Neural progenitor cell (in vitro differentiated cells): ENCODE data around the gene LXN. TPM values are rescaled to one million over a fixed set of nuclear protein-coding genes. Genes with fewer than 3 reads are reported as not detected.

Experiments used
- DNase-seq: peaks from one replicate; pipeline ENCODE4 v3.0.0-alpha.2; 2016; ENCODE audit warnings: low spot score
- H2AFZ ChIP-seq: fragments of 200-600 bp; sonication (generic); replicated peaks from 2 replicates; pipeline ENCODE4 v1.6.1; 2016; ENCODE audit warnings: antibody characterized with exemption
- H3F3A ChIP-seq: fragments of 200-600 bp; sonication (generic); 2 replicates; pipeline ENCODE4 v1.6.1; 2016; ENCODE audit warnings: antibody characterized with exemption, low read depth
- H3K27ac ChIP-seq: fragments of 200-600 bp; sonication (generic); 2 replicates; pipeline ENCODE4 v1.5.1; 2016; ENCODE audit warnings: mild to moderate bottlenecking
- H3K27me3 ChIP-seq: fragments of 200-600 bp; sonication (generic); 2 replicates; pipeline ENCODE4 v1.6.1; 2016; ENCODE audit warnings: mild to moderate bottlenecking, moderate library complexity
- H3K36me3 ChIP-seq: fragments of 200-600 bp; sonication (generic); 2 replicates; pipeline ENCODE4 v1.5.1; 2016
- H3K4me1 ChIP-seq: fragments of 200-600 bp; sonication (generic); 2 replicates; pipeline ENCODE4 v1.6.1; 2016; ENCODE audit warnings: mixed run types
- H3K4me2 ChIP-seq: fragments of 200-600 bp; sonication (generic); 2 replicates; pipeline ENCODE4 v1.6.1; 2016
- H3K4me3 ChIP-seq: fragments of 200-600 bp; sonication (generic); 2 replicates; pipeline ENCODE4 v1.5.1; 2016
- H3K79me2 ChIP-seq: fragments of 200-600 bp; sonication (generic); 2 replicates; pipeline ENCODE4 v1.6.1; 2016; ENCODE audit warnings: low read depth
- H3K9ac ChIP-seq: fragments of 200-600 bp; sonication (generic); 2 replicates; pipeline ENCODE4 v1.6.1; 2016
- H3K9me3 ChIP-seq: fragments of 200-600 bp; sonication (generic); 2 replicates; pipeline ENCODE4 v1.5.1; 2016; ENCODE audit warnings: low read depth
- H4K20me1 ChIP-seq: fragments of 200-600 bp; sonication (generic); 2 replicates; pipeline ENCODE4 v1.6.1; 2016; ENCODE audit warnings: low read depth
- H3K27ac Mint-ChIP-seq: 3 replicates; pipeline ENCODE4 v1.8.0; 2021; ENCODE audit warnings: mixed read lengths
- H3K27me3 Mint-ChIP-seq: 2 replicates; pipeline ENCODE4 v1.8.0; 2022; ENCODE audit warnings: low read depth, mild to moderate bottlenecking, inconsistent platforms, moderate library complexity, mixed read lengths; ENCODE audit not compliant: insufficient read depth
- H3K36me3 Mint-ChIP-seq: 3 replicates; pipeline ENCODE4 v1.8.0; 2021; ENCODE audit warnings: mixed read lengths
- H3K4me1 Mint-ChIP-seq: 3 replicates; pipeline ENCODE4 v1.8.0; 2021; ENCODE audit warnings: mixed read lengths
- H3K4me3 Mint-ChIP-seq: 3 replicates; pipeline ENCODE4 v1.8.0; 2021; ENCODE audit warnings: mild to moderate bottlenecking, moderate library complexity, mixed read lengths
- H3K9me3 Mint-ChIP-seq: 3 replicates; pipeline ENCODE4 v1.8.0; 2020; ENCODE audit warnings: mixed read lengths
- CTCF ChIP-seq: fragments of 200-600 bp; sonication (generic); IDR thresholded peaks from 2 replicates; pipeline ENCODE4 v1.5.1; 2017; ENCODE audit warnings: antibody characterized with exemption, mild to moderate bottlenecking
- EZH2 ChIP-seq: fragments of 200-600 bp; sonication (generic); IDR thresholded peaks from 2 replicates; pipeline ENCODE4 v1.6.1; 2017; ENCODE audit warnings: antibody characterized with exemption, mild to moderate bottlenecking, moderate library complexity
- EZH2phosphoT487 ChIP-seq: fragments of 200-600 bp; sonication (generic); IDR thresholded peaks from 2 replicates; pipeline ENCODE4 v1.6.1; 2017; ENCODE audit warnings: antibody characterized with exemption
- total RNA-seq: library from RNA; depleted of rRNA; stranded (reverse); fragments of >200 nt; gene quantifications from 2 replicates; pipeline ENCODE4 v1.2.3, GENCODE V29; 2015; ENCODE audit warnings: low replicate concordance

Gene LXN
- total RNA-seq, 1 donor from 2014 or later, result 25.9 TPM

DNA sequence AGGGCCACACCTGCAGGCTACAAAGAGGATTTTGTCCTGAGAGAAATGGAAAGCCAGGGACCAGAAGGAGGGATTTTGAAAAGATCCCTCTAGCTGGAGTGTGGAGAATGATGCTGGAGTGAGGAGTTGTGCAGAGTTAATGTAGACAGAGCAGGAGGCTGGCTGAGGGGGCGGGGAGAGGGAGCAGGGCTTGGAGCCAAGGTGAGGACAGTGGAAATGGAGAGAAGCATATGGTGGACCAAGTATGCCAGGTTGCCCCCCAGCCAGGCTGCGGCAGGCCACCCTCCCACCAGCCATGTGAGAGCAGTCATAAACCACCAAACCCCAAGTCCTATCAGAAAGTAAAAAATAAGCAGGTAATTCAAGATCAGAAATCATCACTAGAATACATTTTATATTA lies 45.1 kb upstream of the LXN start:
- H2AFZ ChIP-seq, result no peak overlapping the region
- H3K27me3 ChIP-seq, result no peaks in the 10 kb centered on the region
- peaks cover 7% of the 10 kb centered on the region for H3K4me1 Mint-ChIP-seq
- no peaks in the 10 kb centered on the region for H3K27me3 Mint-ChIP-seq
- H3K36me3 ChIP-seq, result no peaks in the 10 kb centered on the region
- TF ChIP-seq EZH2phosphoT487, result no peak
- TF ChIP-seq CTCF, result no peak
- no peak for TF ChIP-seq EZH2
- no peaks in the 10 kb centered on the region for H4K20me1 ChIP-seq
- H3F3A ChIP-seq, result no peaks in the 10 kb centered on the region
- H3K4me2 ChIP-seq, result no peak overlapping the region
- H3K9ac ChIP-seq, result no peak overlapping the region
- H3K4me1 ChIP-seq, result no peaks in the 10 kb centered on the region
- H3K9me3 ChIP-seq, result no peaks in the 10 kb centered on the region
- no peaks in the 10 kb centered on the region for H3K9me3 Mint-ChIP-seq
- H3K4me3 Mint-ChIP-seq, result no peak overlapping the region
- no peak overlapping the region for H3K4me3 ChIP-seq
- peak overlapping the region; percentile 30 for H3K27ac Mint-ChIP-seq
- peaks cover 7% of the 10 kb centered on the region for H3K36me3 Mint-ChIP-seq
- no peak overlapping the region for H3K27ac ChIP-seq
- DNase-seq, result no peak
- H3K79me2 ChIP-seq, result no peaks in the 10 kb centered on the region

DNA sequence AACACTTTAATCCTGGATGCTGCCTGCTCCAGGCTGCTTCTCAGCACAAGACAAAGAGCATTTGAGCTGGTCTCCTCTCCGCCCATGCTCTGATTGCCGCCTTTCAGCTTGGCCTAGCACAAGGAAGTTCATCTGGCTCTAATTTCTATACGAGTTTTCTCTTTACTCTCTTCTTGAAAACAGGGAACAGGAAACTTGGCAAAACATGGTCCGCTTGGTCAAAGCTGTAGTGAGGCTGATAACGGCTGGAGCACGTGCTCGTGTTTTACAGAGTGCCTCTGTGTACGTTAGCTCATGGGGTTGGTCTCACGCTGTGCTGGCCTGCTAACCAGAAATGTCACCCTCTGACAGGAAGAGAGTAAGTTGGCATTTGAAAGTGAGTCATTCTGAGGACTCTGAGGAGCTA lies 40.6 kb upstream of the LXN start:
- Mint-ChIP-seq H3K4me3 (no peak overlapping the region), H3K27ac (no peak overlapping the region), H3K27me3 (no peaks in the 10 kb centered on the region), H3K36me3 (peaks cover 10% of the 10 kb centered on the region), H3K4me1 (peaks cover 12% of the 10 kb centered on the region), H3K9me3 (no peaks in the 10 kb centered on the region)
- H3K9me3 ChIP-seq, result no peaks in the 10 kb centered on the region
- no peaks in the 10 kb centered on the region for H3F3A ChIP-seq
- H2AFZ ChIP-seq, result no peak overlapping the region
- H4K20me1 ChIP-seq, result no peaks in the 10 kb centered on the region
- no peaks in the 10 kb centered on the region for H3K27me3 ChIP-seq
- H3K36me3 ChIP-seq, result no peaks in the 10 kb centered on the region
- TF ChIP-seq EZH2phosphoT487 (no peak), EZH2 (no peak), CTCF (no peak)
- DNase-seq, result peak; percentile 29
- H3K4me2 ChIP-seq, result no peak overlapping the region
- no peaks in the 10 kb centered on the region for H3K79me2 ChIP-seq
- no peak overlapping the region for H3K9ac ChIP-seq
- H3K27ac ChIP-seq, result no peak overlapping the region
- H3K4me1 ChIP-seq, result no peaks in the 10 kb centered on the region
- H3K4me3 ChIP-seq, result no peak overlapping the region

DNA sequence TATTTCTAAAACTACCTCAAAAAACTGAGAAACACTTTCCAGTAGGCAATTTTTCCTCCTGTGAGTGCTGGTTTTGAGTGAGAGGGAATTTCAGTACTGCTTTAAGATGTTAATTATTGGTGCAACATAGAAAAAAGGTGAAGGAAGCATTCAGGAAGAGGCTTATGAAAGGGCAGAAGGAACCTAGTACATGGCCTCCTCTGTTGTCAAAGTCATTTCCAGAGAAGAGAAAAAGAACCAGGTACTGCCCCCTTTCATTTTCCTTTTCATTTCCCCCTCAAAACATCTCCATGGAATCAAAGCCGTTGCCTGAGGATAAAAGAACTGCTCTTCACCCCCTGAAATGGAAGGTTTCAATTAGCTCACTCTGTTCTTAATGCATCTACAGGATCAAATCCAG lies 40.0 kb upstream of the LXN start:
- H3K9ac ChIP-seq, result no peak overlapping the region
- peaks cover 12% of the 10 kb centered on the region for H3K4me1 Mint-ChIP-seq
- TF ChIP-seq EZH2 (no peak), CTCF (no peak), EZH2phosphoT487 (no peak)
- DNase-seq, result no peak
- H3F3A ChIP-seq, result no peaks in the 10 kb centered on the region
- no peaks in the 10 kb centered on the region for H3K36me3 ChIP-seq
- H2AFZ ChIP-seq, result no peak overlapping the region
- no peaks in the 10 kb centered on the region for H3K79me2 ChIP-seq
- H3K4me1 ChIP-seq, result no peaks in the 10 kb centered on the region
- H3K27ac Mint-ChIP-seq, result no peak overlapping the region
- H3K27me3 ChIP-seq, result no peaks in the 10 kb centered on the region
- H3K4me3 ChIP-seq, result no peak overlapping the region
- no peaks in the 10 kb centered on the region for H3K27me3 Mint-ChIP-seq
- H3K4me3 Mint-ChIP-seq, result no peak overlapping the region
- H4K20me1 ChIP-seq, result no peaks in the 10 kb centered on the region
- H3K4me2 ChIP-seq, result no peak overlapping the region
- H3K27ac ChIP-seq, result no peak overlapping the region
- H3K36me3 Mint-ChIP-seq, result peaks cover 11% of the 10 kb centered on the region
- H3K9me3 Mint-ChIP-seq, result no peaks in the 10 kb centered on the region
- no peaks in the 10 kb centered on the region for H3K9me3 ChIP-seq

DNA sequence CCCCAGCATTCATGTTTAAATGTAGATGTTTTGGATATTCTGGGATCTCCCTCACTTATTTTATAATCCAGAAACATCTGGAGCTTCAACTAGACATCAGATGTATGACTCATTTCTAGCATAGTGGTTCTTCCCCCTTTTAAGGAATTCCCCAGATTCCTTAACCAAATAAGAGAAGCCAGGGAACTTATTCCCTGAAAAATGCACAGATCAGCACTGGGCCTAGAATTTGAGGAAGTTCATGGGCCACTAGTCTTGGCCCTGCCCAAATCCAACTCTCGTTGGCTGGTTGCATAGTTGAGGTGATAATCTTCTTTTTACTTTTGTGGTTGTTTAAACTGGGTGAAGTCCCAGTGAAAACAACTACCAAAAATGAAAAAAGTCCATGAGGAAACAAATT lies 39.4 kb upstream of the LXN start:
- peaks cover 11% of the 10 kb centered on the region for H3K36me3 Mint-ChIP-seq
- no peak for DNase-seq
- H3K27me3 Mint-ChIP-seq, result no peaks in the 10 kb centered on the region
- no peak overlapping the region for H3K9ac ChIP-seq
- H3K4me1 Mint-ChIP-seq, result peaks cover 12% of the 10 kb centered on the region
- H3K4me3 Mint-ChIP-seq, result no peak overlapping the region
- H3K4me2 ChIP-seq, result no peak overlapping the region
- H3K27ac ChIP-seq, result no peak overlapping the region
- no peaks in the 10 kb centered on the region for H3K36me3 ChIP-seq
- no peaks in the 10 kb centered on the region for H3K79me2 ChIP-seq
- TF ChIP-seq CTCF (no peak), EZH2phosphoT487 (no peak), EZH2 (no peak)
- no peaks in the 10 kb centered on the region for H3K4me1 ChIP-seq
- no peaks in the 10 kb centered on the region for H3K9me3 Mint-ChIP-seq
- no peaks in the 10 kb centered on the region for H3K9me3 ChIP-seq
- no peaks in the 10 kb centered on the region for H3F3A ChIP-seq
- no peak overlapping the region for H3K27ac Mint-ChIP-seq
- H3K4me3 ChIP-seq, result no peak overlapping the region
- H3K27me3 ChIP-seq, result no peaks in the 10 kb centered on the region
- H4K20me1 ChIP-seq, result no peaks in the 10 kb centered on the region
- no peak overlapping the region for H2AFZ ChIP-seq
